HG03460 (cell line): ENCODE results near the gene GABRR3.
"Not testable (repeated sequence)": the region's sequence is repeated elsewhere in the genome, so short reads cannot be mapped to it uniquely, and the experiment has no call there.

Source experiments
- ATAC-seq: cut with Tn5 transposase; IDR thresholded peaks from one replicate; pipeline ENCODE4 v1.9.1; 2021; ENCODE audit not compliant: unreplicated experiment

The GABRR3 gene

GRCh38 chr3:98022978-98023820 lies 11.9 kb downstream of the GABRR3 start:
- peak; percentile 54 for ATAC-seq

- no peak for ATAC-seq
These were observed 13.1 kb downstream of the GABRR3 start for GRCh38 chr3:98021830-98022560.

GRCh38 chr3:98020412-98020811 lies 14.7 kb downstream of the GABRR3 start:
- ATAC-seq: no peak

- no peak for ATAC-seq
These were observed 16.8 kb downstream of the GABRR3 start for GRCh38 chr3:98018301-98018700.

- no peak for ATAC-seq
These were observed 20.9 kb downstream of the GABRR3 start for GRCh38 chr3:98014268-98014585.

GRCh38 chr3:98013411-98014267 lies 21.5 kb downstream of the GABRR3 start:
- no peak for ATAC-seq

- ATAC-seq: no peak
These were observed 22.1 kb downstream of the GABRR3 start for GRCh38 chr3:98012979-98013378.

- not testable (repeated sequence) for ATAC-seq
These were observed 24.1 kb downstream of the GABRR3 start for GRCh38 chr3:98010883-98011449.

GRCh38 chr3:98010194-98010882 lies 24.8 kb downstream of the GABRR3 start:
- no peak for ATAC-seq

- ATAC-seq: peak; percentile 69
These were observed 26.3 kb downstream of the GABRR3 start for GRCh38 chr3:98008855-98009254.

- ATAC-seq: no peak
These were observed 29.7 kb downstream of the GABRR3 start for GRCh38 chr3:98005438-98005837.

- ATAC-seq: no peak
These were observed 30.4 kb downstream of the GABRR3 start for GRCh38 chr3:98004721-98005120.

- ATAC-seq: peak; percentile 88
These were observed 31.7 kb downstream of the GABRR3 start for GRCh38 chr3:98003306-98003969.

- no peak for ATAC-seq
These were observed 32.4 kb downstream of the GABRR3 start for GRCh38 chr3:98002717-98003116.

- no peak for ATAC-seq
These were observed 35.1 kb downstream of the GABRR3 start for GRCh38 chr3:97999994-98000393.

- ATAC-seq: no peak
These were observed 36.0 kb downstream of the GABRR3 start for GRCh38 chr3:97999103-97999502.

- ATAC-seq: no peak
These were observed 38.1 kb downstream of the GABRR3 start for GRCh38 chr3:97996988-97997387.

GRCh38 chr3:97994328-97994945 lies 40.7 kb downstream of the GABRR3 start:
- no peak for ATAC-seq

- no peak for ATAC-seq
These were observed 41.6 kb downstream of the GABRR3 start for GRCh38 chr3:97993526-97993925.
